ENCODE data around the gene ZBTB34.

DNA sequence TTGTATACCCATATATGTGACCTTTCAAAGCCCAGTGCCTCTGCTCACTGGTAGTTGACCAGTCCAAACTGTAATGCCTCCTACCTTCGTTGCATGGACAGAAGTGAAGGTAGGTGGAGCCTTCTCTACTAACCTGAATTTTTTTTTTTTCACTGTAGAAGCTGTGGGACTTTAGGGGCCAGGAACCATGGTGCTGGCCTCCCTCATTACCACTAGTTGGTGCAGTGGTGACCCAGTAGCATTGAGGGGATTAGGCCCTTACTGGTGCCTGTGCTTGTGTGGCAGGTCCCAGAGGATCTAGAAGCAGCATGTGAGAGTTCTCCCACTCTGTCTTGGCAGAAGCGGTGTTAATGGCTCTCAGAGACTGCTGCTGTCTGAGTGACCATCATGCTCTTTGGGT is 56.5 kb downstream of the ZBTB34 start:
- TF ChIP-seq CTCF (tag by site-specific recombination; IDR thresholded peaks at IDR 0.05) (peak; percentile 41; the same call in 1 of the 2 replicates), ZBTB1 (tag by site-specific recombination; IDR thresholded peaks at IDR 0.05) (no peak), ZNF133 (tag by site-specific recombination; IDR thresholded peaks at IDR 0.05) (no peak), ZNF266 (tag by site-specific recombination; IDR thresholded peaks at IDR 0.05; ENCODE audit: low read depth) (no peak)

Data from HEK293 (cell line).